ENCODE measurements around the gene PSMG4. TPM values are rescaled to one million over a fixed set of nuclear protein-coding genes. Genes with fewer than 3 reads are reported as not detected.

Gene PSMG4
- total RNA-seq, 1 experiment from 2014 or later, result 20.9 TPM

GRCh38 chr6:3230900-3231246 lies 27.9 kb upstream of the PSMG4 start:
- Mint-ChIP-seq H3K36me3 (ENCODE audit: insufficient read depth, unreplicated experiment) (peaks cover 28% of the 10 kb centered on the region), H3K4me3 (ENCODE audit: unreplicated experiment) (peak overlapping the region; percentile 81), H3K9me3 (ENCODE audit: unreplicated experiment) (no peaks in the 10 kb centered on the region), H3K4me1 (ENCODE audit: low read depth, unreplicated experiment) (peaks cover 7% of the 10 kb centered on the region), H3K27ac (ENCODE audit: unreplicated experiment) (no peak overlapping the region), H3K27me3 (ENCODE audit: insufficient read depth, unreplicated experiment) (peaks cover 6% of the 10 kb centered on the region)
- no TSS peak for BruUV-seq (replicated peaks)
- Histone ChIP-seq H3K4me3 (ENCODE audit: low read depth, low read length) (peak overlapping the region; percentile 45), H3K9me3 (no peaks in the 10 kb centered on the region), H3K36me3 (ENCODE audit: control insufficient read depth, insufficient read depth, low read length) (no peaks in the 10 kb centered on the region), H3K27me3 (replicated peaks; ENCODE audit: control insufficient read depth, insufficient read depth, low read length) (no peaks in the 10 kb centered on the region), H3K4me1 (peaks cover 11% of the 10 kb centered on the region)
- intact Hi-C loops (cut with micrococcal nuclease; ENCODE audit: unreplicated experiment), result loop anchor here (1.0 kb wide), 1 partner anchor 16 kb away; no protein-coding TSS in a partner anchor
- CTCF ChIA-PET, result interaction anchor here (0.7 to 2.7 kb wide), 6 partner anchors 9 to 74 kb away, joined by 3 to 10 read pairs (median 3); partner anchors contain the start of gene TUBB2A
- TF ChIP-seq CTCF (IDR thresholded peaks at IDR 0.05; ENCODE audit: insufficient read depth in 1 of 2, low read depth in 1 of 2, low read length in 1 of 2, severe bottlenecking in 1 of 2, unreplicated experiment in 1 of 2), result no peak
- POLR2A ChIA-PET, result interaction anchor here (0.5 to 1.1 kb wide), 4 partner anchors 16 to 716 kb away, joined by 3 to 7 read pairs (median 4); no protein-coding TSS in a partner anchor
- DNase-seq, result peak in 1 of 2 experiments; percentile 26

GRCh38 chr6:3231247-3232016 lies 27.3 kb upstream of the PSMG4 start:
- DNase-seq, result peak; percentile 87 to 91
- H3K27me3 Mint-ChIP-seq (ENCODE audit: insufficient read depth, unreplicated experiment), result peaks cover 6% of the 10 kb centered on the region
- ChIA-PET CTCF (interaction anchor here (0.7 to 2.7 kb wide), 6 partner anchors 9 to 74 kb away, joined by 3 to 10 read pairs (median 3); partner anchors contain the start of gene TUBB2A), POLR2A (interaction anchor here (0.5 to 1.1 kb wide), 4 partner anchors 16 to 557 kb away, joined by 3 to 7 read pairs (median 4); no protein-coding TSS in a partner anchor)
- no TSS peak for BruUV-seq (replicated peaks)
- peak overlapping the region; percentile 81 for H3K4me3 Mint-ChIP-seq (ENCODE audit: unreplicated experiment)
- no peaks in the 10 kb centered on the region for H3K9me3 Mint-ChIP-seq (ENCODE audit: unreplicated experiment)
- Histone ChIP-seq H3K4me1 (peaks cover 6% of the 10 kb centered on the region), H3K9me3 (no peaks in the 10 kb centered on the region), H3K4me3 (ENCODE audit: low read depth, low read length) (peak overlapping the region; percentile 45), H3K36me3 (ENCODE audit: control insufficient read depth, insufficient read depth, low read length) (no peaks in the 10 kb centered on the region), H3K27me3 (replicated peaks; ENCODE audit: control insufficient read depth, insufficient read depth, low read length) (no peaks in the 10 kb centered on the region)
- intact Hi-C loops (cut with micrococcal nuclease; ENCODE audit: unreplicated experiment), result loop anchor here (1.0 kb wide), 1 partner anchor 16 kb away; no protein-coding TSS in a partner anchor
- H3K36me3 Mint-ChIP-seq (ENCODE audit: insufficient read depth, unreplicated experiment), result peaks cover 22% of the 10 kb centered on the region
- peak overlapping the region; percentile 51 for H3K27ac Mint-ChIP-seq (ENCODE audit: unreplicated experiment)
- no peak for TF ChIP-seq CTCF (IDR thresholded peaks at IDR 0.05; ENCODE audit: insufficient read depth in 1 of 2, low read depth in 1 of 2, low read length in 1 of 2, severe bottlenecking in 1 of 2, unreplicated experiment in 1 of 2)
- H3K4me1 Mint-ChIP-seq (ENCODE audit: low read depth, unreplicated experiment), result peaks cover 7% of the 10 kb centered on the region

- TF ChIP-seq CTCF (IDR thresholded peaks at IDR 0.05; ENCODE audit: insufficient read depth in 1 of 2, low read depth in 1 of 2, low read length in 1 of 2, severe bottlenecking in 1 of 2, unreplicated experiment in 1 of 2), result no peak
- peaks cover 14% of the 10 kb centered on the region for H3K36me3 Mint-ChIP-seq (ENCODE audit: insufficient read depth, unreplicated experiment)
- H3K27me3 Mint-ChIP-seq (ENCODE audit: insufficient read depth, unreplicated experiment), result peaks cover 6% of the 10 kb centered on the region
- H3K9me3 ChIP-seq, result no peaks in the 10 kb centered on the region
- peaks cover 7% of the 10 kb centered on the region for H3K4me1 Mint-ChIP-seq (ENCODE audit: low read depth, unreplicated experiment)
- ChIA-PET CTCF (interaction anchor here (0.6 to 2.7 kb wide), 3 partner anchors 19 to 105 kb away, joined by 3 to 10 read pairs (median 7); partner anchors contain the start of gene TUBB2A), POLR2A (no interaction called here)
- DNase-seq, result no peak
- H3K4me3 Mint-ChIP-seq (ENCODE audit: unreplicated experiment), result peak overlapping the region; percentile 81
- intact Hi-C loops (cut with micrococcal nuclease; ENCODE audit: unreplicated experiment), result no loop called here
- H3K27ac Mint-ChIP-seq (ENCODE audit: unreplicated experiment), result peak overlapping the region; percentile 51
- BruUV-seq (replicated peaks), result TSS peak; percentile 20
- H3K4me1 ChIP-seq, result 0 out of 2 replicates have a peak, but pooled peaks cover 4% of the 10 kb centered on the region
- no peaks in the 10 kb centered on the region for H3K36me3 ChIP-seq (ENCODE audit: control insufficient read depth, insufficient read depth, low read length)
- no peaks in the 10 kb centered on the region for H3K27me3 ChIP-seq (replicated peaks; ENCODE audit: control insufficient read depth, insufficient read depth, low read length)
- H3K9me3 Mint-ChIP-seq (ENCODE audit: unreplicated experiment), result no peaks in the 10 kb centered on the region
- peak overlapping the region; percentile 45 for H3K4me3 ChIP-seq (ENCODE audit: low read depth, low read length)
Observed at GRCh38 chr6:3232017-3232945, 26.5 kb upstream of the PSMG4 start.
